IPS-15b (cell line): Measurements from ENCODE around the gene GCNT1.
"Not testable (repeated sequence)": the region's sequence is repeated elsewhere in the genome, so short reads cannot be mapped to it uniquely, and the experiment has no call there.

Source experiments
- H3K27me3 ChIP-seq: one replicate; pipeline ENCODE4 v1.6.1; 2013; ENCODE audit warnings: low read length; ENCODE audit not compliant: control insufficient read depth, insufficient read depth
- H3K36me3 ChIP-seq: one replicate; pipeline ENCODE4 v1.6.1; 2013; ENCODE audit warnings: low read length; ENCODE audit not compliant: control insufficient read depth, insufficient read depth
- H3K4me1 ChIP-seq: one replicate; pipeline ENCODE4 v1.6.1; 2013; ENCODE audit warnings: mild to moderate bottlenecking, low read length; ENCODE audit not compliant: control insufficient read depth, insufficient read depth
- H3K4me3 ChIP-seq: one replicate; pipeline ENCODE4 v1.5.1; 2013; ENCODE audit warnings: low read depth, low read length
- H3K9ac ChIP-seq: one replicate; pipeline ENCODE4 v1.6.1; 2013; ENCODE audit warnings: low read depth, mild to moderate bottlenecking, low read length
- H3K9me3 ChIP-seq: one replicate; pipeline ENCODE4 v1.6.1; 2013; ENCODE audit warnings: mild to moderate bottlenecking, low read length; ENCODE audit not compliant: control insufficient read depth, insufficient read depth

GCNT1 gene

GRCh38 chr9:76529653-76530052 lies 70.7 kb downstream of the GCNT1 start:
- Histone ChIP-seq H3K36me3 (no peaks in the 10 kb centered on the region), H3K9ac (no peak overlapping the region), H3K4me1 (peaks cover 2% of the 10 kb centered on the region), H3K27me3 (no peaks in the 10 kb centered on the region), H3K4me3 (no peak overlapping the region), H3K9me3 (no peaks in the 10 kb centered on the region)

- Histone ChIP-seq H3K4me1 (peaks cover 2% of the 10 kb centered on the region), H3K9ac (no peak overlapping the region)
Measured at GRCh38 chr9:76530458-76531110, 71.6 kb downstream of the GCNT1 start.

GRCh38 chr9:76531231-76531780 lies 72.3 kb downstream of the GCNT1 start:
- H3K9me3 ChIP-seq = no peaks in the 10 kb centered on the region
- no peaks in the 10 kb centered on the region for H3K27me3 ChIP-seq
- H3K4me3 ChIP-seq = no peak overlapping the region
- H3K36me3 ChIP-seq = no peaks in the 10 kb centered on the region
- H3K9ac ChIP-seq = no peak overlapping the region
- H3K4me1 ChIP-seq = peaks cover 2% of the 10 kb centered on the region

More at GRCh38 chr9:76530458-76531110, 71.6 kb downstream of the GCNT1 start:
- no peaks in the 10 kb centered on the region for H3K9me3 ChIP-seq
- H3K36me3 ChIP-seq = no peaks in the 10 kb centered on the region
- no peak overlapping the region for H3K4me3 ChIP-seq
- no peaks in the 10 kb centered on the region for H3K27me3 ChIP-seq

DNA sequence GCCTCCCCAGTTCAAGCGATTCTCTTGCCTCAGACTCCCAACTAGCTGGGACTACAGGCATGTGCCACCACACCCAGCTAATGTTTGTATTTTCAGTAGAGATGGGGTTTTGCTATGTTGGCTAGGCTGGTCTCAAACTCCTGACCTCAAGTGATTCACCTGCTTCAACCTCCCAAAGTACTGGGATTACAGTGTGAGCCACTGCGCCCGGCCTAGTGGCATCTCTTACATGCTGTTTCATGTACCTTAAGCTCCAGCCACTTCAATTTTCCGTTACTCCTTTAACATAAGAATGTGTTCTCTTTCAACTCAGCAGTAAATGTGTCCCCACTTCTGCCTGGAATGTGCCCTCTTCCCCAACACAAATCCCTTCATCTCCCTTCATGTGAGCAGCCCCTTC lies 73.9 kb downstream of the GCNT1 start:
- H3K4me1 ChIP-seq, H3K9me3 ChIP-seq, H3K27me3 ChIP-seq, H3K9ac ChIP-seq, H3K36me3 ChIP-seq, H3K4me3 ChIP-seq: not testable (repeated sequence)

GRCh38 chr9:76534026-76534425 lies 75.0 kb downstream of the GCNT1 start:
- Histone ChIP-seq H3K4me3 (no peak overlapping the region), H3K36me3 (no peaks in the 10 kb centered on the region), H3K27me3 (no peaks in the 10 kb centered on the region), H3K9ac (no peak overlapping the region), H3K9me3 (no peaks in the 10 kb centered on the region), H3K4me1 (peaks cover 2% of the 10 kb centered on the region)

GRCh38 chr9:76537150-76537646 lies 78.2 kb downstream of the GCNT1 start:
- Histone ChIP-seq H3K9me3 (no peaks in the 10 kb centered on the region), H3K36me3 (no peaks in the 10 kb centered on the region), H3K4me1 (peaks cover 2% of the 10 kb centered on the region), H3K9ac (no peak overlapping the region), H3K4me3 (no peak overlapping the region), H3K27me3 (no peaks in the 10 kb centered on the region)

DNA sequence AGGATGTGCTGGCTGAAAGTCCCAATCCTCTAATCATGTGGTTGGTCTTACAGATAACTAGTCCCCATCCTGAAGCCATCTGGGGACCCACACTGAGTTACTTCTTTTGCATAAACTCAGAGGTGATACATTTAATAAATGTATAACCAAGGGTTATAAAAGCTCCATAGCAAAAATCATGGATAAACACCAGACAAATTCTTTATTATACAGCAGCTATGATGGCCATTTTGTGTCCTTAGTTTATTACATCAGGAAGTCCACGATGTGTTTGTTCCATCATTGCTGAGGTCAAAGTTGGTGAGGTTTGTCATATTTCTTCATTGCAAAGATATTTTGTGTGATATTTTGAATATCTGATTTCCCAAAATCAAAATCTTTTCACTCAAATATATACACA lies 80.2 kb downstream of the GCNT1 start:
- Histone ChIP-seq H3K4me3 (no peak overlapping the region), H3K27me3 (no peaks in the 10 kb centered on the region), H3K4me1 (no peaks in the 10 kb centered on the region), H3K9me3 (no peaks in the 10 kb centered on the region), H3K9ac (no peak overlapping the region), H3K36me3 (no peaks in the 10 kb centered on the region)

DNA sequence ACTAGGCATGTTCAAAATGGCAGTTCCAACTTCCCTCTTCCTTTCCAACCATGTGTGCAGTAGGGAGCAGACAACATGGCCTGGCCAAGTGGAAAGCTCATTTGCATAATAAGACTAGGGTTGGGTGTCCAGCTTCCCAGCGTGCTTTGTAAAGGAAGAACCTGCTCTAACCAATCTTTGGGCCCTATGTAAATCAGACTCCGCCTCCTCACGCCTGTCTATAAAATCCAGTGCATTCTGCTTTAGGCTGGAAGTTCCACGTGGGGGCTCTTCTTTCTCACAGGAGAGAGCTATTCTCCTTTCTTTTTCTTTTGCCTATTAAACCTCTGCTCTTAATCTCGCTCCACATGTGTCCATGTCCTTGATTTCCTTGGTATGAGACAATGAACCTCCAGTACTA lies 83.4 kb downstream of the GCNT1 start:
- Histone ChIP-seq H3K4me3 (no peak overlapping the region), H3K36me3 (no peaks in the 10 kb centered on the region), H3K9ac (no peak overlapping the region), H3K9me3 (no peaks in the 10 kb centered on the region), H3K4me1 (no peaks in the 10 kb centered on the region), H3K27me3 (no peaks in the 10 kb centered on the region)

DNA sequence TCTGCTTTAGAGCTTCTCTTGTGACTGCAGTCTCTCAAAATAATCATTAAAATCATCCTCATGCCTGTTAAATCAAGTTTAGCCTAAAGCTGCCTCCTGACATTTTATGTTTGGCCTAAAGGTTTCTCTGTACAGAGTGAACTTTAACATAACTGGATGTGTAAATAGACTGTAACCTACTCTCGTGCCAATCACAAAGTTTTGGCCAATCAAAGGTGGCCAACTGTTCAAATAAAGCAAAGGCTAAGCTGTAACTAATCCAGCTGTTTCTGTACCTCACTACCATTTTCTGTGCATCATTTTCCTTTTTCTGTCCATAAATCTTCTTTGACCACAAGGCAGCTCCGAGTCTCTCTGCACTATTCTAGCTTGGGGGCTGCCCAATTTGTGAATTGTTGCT lies 86.2 kb downstream of the GCNT1 start:
- Histone ChIP-seq H3K4me1 (no peaks in the 10 kb centered on the region), H3K27me3 (no peaks in the 10 kb centered on the region), H3K9ac (no peak overlapping the region), H3K36me3 (no peaks in the 10 kb centered on the region), H3K4me3 (no peak overlapping the region), H3K9me3 (no peaks in the 10 kb centered on the region)

GRCh38 chr9:76552181-76552580 lies 93.2 kb downstream of the GCNT1 start:
- H3K4me3 ChIP-seq = no peak overlapping the region
- H3K27me3 ChIP-seq = no peaks in the 10 kb centered on the region
- no peaks in the 10 kb centered on the region for H3K9me3 ChIP-seq
- H3K4me1 ChIP-seq = peaks cover 9% of the 10 kb centered on the region
- no peaks in the 10 kb centered on the region for H3K36me3 ChIP-seq
- H3K9ac ChIP-seq = no peak overlapping the region

GRCh38 chr9:76552751-76553455 lies 93.9 kb downstream of the GCNT1 start:
- Histone ChIP-seq H3K4me3 (no peak overlapping the region), H3K4me1 (peaks cover 9% of the 10 kb centered on the region), H3K9me3 (no peaks in the 10 kb centered on the region), H3K36me3 (no peaks in the 10 kb centered on the region), H3K9ac (no peak overlapping the region), H3K27me3 (no peaks in the 10 kb centered on the region)

GRCh38 chr9:76553680-76554079 lies 94.7 kb downstream of the GCNT1 start:
- no peaks in the 10 kb centered on the region for H3K9me3 ChIP-seq
- H3K27me3 ChIP-seq = no peaks in the 10 kb centered on the region
- no peak overlapping the region for H3K4me3 ChIP-seq
- no peaks in the 10 kb centered on the region for H3K36me3 ChIP-seq
- no peak overlapping the region for H3K9ac ChIP-seq
- peaks cover 9% of the 10 kb centered on the region for H3K4me1 ChIP-seq
